HG03565 (cell line): ENCODE data around the gene SLC16A1.
"Not testable (repeated sequence)": the region's sequence is repeated elsewhere in the genome, so short reads cannot be mapped to it uniquely, and the experiment has no call there.

Experiments used
- ATAC-seq: cut with Tn5 transposase; IDR thresholded peaks from one replicate; pipeline ENCODE4 v1.9.1; 2021; ENCODE audit warnings: mild to moderate bottlenecking, moderate library complexity; ENCODE audit not compliant: unreplicated experiment

Gene SLC16A1

DNA sequence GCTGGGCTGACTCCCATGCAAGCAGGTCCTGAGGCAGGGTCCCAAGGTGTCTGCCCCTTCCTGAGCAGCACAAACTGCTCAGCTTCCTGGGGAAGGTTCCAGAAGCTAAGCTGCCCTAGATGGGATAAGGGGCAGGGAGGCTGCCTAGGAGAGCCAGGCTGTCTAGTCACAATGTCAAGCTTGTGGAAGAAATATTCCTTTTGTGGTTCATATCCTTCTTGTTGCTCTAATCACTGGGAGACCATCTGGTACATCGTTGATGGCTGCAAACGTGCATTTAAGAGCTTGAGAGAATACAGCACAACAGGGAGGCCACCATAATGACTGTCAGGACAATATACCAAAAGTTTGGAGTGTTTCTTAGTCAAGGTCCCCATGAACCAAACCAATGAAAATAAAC, 67.4 kb downstream of the SLC16A1 start:
- ATAC-seq = no peak

- no peak for ATAC-seq
Observed at GRCh38 chr1:112887599-112888283, 68.3 kb downstream of the SLC16A1 start.

DNA sequence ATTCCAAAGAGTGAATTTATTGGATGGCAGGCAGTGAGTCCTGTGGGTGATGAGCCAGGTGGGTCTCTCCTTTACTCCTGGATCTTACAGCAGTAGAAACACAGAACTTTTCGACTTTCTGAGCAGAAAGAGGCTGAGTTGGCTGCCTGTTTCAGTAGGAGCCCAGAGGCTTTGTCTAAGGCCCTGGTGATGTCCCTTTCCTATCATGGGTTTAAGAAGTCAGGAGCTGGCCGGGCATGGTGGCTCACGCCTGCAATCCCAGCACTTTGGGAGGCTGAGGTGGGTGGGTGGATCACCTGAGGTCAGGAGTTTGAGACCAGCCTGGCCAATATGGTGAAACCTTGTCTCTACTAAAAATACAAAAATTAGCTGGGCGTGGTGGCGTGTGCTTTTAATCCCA, 71.0 kb downstream of the SLC16A1 start:
- ATAC-seq = not testable (repeated sequence)

DNA sequence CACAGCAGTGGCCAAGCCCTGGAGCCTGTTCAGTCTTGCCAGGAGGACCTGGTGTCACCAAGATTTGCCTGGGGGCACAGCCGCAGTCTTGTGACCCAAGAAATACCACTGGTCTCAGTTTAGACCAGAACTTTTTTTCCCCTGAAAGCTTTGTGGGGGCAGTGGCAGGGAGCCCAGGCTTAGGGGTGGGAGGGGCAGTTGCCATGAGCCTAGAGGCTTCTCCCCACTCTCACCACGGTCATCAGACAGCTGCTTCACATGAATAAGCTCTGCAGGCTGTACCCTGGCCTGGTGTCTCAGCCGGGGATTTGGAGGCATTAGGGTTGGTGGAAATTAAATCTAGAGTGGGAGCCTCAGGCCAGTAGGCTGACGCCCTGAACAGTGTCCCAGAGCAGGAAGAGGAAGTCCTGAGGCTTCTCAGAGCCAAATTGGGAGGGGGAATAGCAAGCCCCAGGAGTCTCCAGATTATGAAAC, 73.7 kb downstream of the SLC16A1 start:
- ATAC-seq = no peak

- ATAC-seq = no peak
Observed at GRCh38 chr1:112881742-112882127, 74.3 kb downstream of the SLC16A1 start.

- no peak for ATAC-seq
Observed at GRCh38 chr1:112879834-112880233, 76.2 kb downstream of the SLC16A1 start.

DNA sequence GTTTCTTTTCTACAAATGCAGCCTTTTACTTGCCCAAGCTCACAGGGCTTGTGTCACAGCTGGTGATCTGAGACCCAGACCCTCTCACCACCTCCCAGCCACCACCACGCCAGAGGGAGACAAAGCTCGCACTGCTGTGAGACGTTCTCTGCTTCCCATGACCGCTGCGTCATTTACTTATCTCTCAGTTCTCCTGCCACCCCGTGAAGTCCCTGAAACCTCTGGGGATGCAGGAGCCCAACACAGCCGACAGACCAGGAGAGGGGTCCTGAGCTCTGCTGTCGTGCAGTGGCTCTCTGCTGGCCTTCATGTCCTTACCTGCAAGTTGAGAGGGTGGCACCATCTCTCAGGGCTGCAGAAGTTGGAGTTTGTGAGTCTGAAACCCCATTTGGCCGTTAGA, 77.7 kb downstream of the SLC16A1 start:
- ATAC-seq = no peak

- ATAC-seq = no peak
Observed at GRCh38 chr1:112877750-112878149, 78.2 kb downstream of the SLC16A1 start.

DNA sequence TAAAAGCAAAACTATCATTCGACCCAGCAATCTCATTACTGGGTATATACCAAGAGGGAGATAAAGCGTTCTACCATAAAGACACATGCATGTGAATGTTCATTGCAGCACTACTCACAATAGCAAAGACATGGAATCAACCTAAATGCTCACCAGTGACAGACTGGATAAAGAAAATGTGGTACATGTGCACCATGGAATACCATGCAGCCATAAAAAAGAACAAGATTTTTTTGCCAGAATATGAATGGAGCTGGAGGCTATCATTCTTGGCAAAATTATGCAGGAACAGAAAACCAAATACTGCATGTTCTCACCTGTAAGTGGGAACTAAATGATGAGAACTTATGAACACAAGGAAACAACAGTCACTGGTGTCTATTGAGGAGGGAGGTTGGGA, 79.7 kb downstream of the SLC16A1 start:
- ATAC-seq = no peak

- ATAC-seq = no peak
Observed at GRCh38 chr1:112872551-112872962, 83.4 kb downstream of the SLC16A1 start.

- ATAC-seq = no peak
Observed at GRCh38 chr1:112870887-112871646, 84.9 kb downstream of the SLC16A1 start.

- ATAC-seq = no peak
Observed at GRCh38 chr1:112869895-112870294, 86.1 kb downstream of the SLC16A1 start.

- no peak for ATAC-seq
Observed at GRCh38 chr1:112868191-112868590, 87.8 kb downstream of the SLC16A1 start.

DNA sequence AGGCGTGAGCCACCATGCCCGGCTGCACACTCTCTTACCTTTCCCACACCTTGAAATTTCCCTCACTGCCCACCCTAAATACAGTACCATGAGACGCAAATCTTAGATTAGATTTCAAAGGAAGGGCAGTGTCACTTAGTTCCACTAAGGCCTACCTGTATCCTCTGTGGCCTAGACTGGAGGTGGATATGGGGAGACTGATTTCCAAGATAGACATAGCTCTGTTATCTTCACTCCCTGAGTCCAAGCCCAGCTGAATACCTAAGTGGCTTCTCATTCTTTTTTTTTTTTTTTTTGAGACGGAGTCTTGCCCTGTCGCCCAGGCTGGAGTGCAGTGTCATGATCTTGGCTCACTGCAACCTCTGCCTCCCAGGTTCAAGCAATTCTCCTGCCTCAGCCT, 89.0 kb downstream of the SLC16A1 start:
- no peak for ATAC-seq

DNA sequence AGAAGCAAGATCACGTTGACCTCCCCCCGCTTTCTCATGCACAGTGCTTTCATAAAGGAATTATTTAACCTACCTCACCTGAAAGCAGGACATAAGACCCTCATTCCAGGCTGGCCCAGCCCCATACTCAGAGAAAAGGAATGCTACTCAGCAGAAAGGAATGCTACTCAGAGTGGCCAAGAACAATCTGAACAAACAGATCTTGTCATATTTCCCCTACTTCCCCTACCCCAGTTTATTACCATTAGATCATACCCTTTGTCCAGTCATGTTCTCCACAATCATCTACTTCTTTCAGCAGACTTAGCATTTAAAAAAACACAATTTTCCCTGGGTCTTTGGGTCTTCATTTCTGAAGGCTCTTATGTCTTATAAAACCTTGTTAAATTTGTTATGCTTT, 89.8 kb downstream of the SLC16A1 start:
- ATAC-seq = no peak

GRCh38 chr1:112862753-112863426, 93.1 kb downstream of the SLC16A1 start:
- no peak for ATAC-seq
